Ishikawa (cell line): ENCODE results near the gene PRKAR2B.

Source experiments
- CEBPB ChIP-seq: IDR thresholded peaks from 2 replicates; pipeline ENCODE4 v1.6.1; 2012
- CREB1 ChIP-seq: IDR thresholded peaks from 2 replicates; pipeline ENCODE4 v1.6.1; 2012; ENCODE audit warnings: low read depth
- EGR1 ChIP-seq: IDR thresholded peaks from 2 replicates; pipeline ENCODE4 v1.6.1; 2012
- EP300 ChIP-seq: IDR thresholded peaks from 2 replicates; pipeline ENCODE4 v1.6.1; 2012; ENCODE audit warnings: borderline replicate concordance
- FOXM1 ChIP-seq: IDR thresholded peaks from 2 replicates; pipeline ENCODE4 v1.6.1; 2012; ENCODE audit warnings: low read depth, borderline replicate concordance
- MAX ChIP-seq: IDR thresholded peaks from 2 replicates; pipeline ENCODE4 v1.6.1; 2012
- NFIC ChIP-seq: IDR thresholded peaks from 2 replicates; pipeline ENCODE4 v1.6.1; 2012
- RAD21 ChIP-seq: IDR thresholded peaks from 2 replicates; pipeline ENCODE4 v1.6.1; 2012; ENCODE audit warnings: low read depth
- TAF1 ChIP-seq: IDR thresholded peaks from 2 replicates; pipeline ENCODE4 v1.6.1; 2012; ENCODE audit warnings: low read depth, mild to moderate bottlenecking
- TCF12 ChIP-seq: IDR thresholded peaks from 2 replicates; pipeline ENCODE4 v1.6.1; 2012; ENCODE audit warnings: low read depth
- TEAD4 ChIP-seq: IDR thresholded peaks from 2 replicates; pipeline ENCODE4 v1.6.1; 2012
- USF1 ChIP-seq: IDR thresholded peaks from 2 replicates; pipeline ENCODE4 v1.6.1; 2012
- YY1 ChIP-seq: IDR thresholded peaks from 2 replicates; pipeline ENCODE4 v1.6.1; 2012; ENCODE audit warnings: low read depth
- ZBTB7A ChIP-seq: IDR thresholded peaks from 2 replicates; pipeline ENCODE4 v1.6.1; 2012; ENCODE audit warnings: low read depth
- TF ChIP-seq, protein P1 (sequence below): IDR thresholded peaks from 2 replicates; pipeline ENCODE4 v1.6.1; 2012; ENCODE audit warnings: low read depth, mild to moderate bottlenecking

PRKAR2B gene

GRCh38 chr7:107109955-107110354 lies 65.5 kb downstream of the PRKAR2B start:
- no peak for TF ChIP-seq EGR1

- TF ChIP-seq TEAD4 (no peak), NFIC (no peak), TAF1 (no peak), MAX (no peak), YY1 (no peak)
Observed at GRCh38 chr7:107111196-107111595, 66.7 kb downstream of the PRKAR2B start.

DNA sequence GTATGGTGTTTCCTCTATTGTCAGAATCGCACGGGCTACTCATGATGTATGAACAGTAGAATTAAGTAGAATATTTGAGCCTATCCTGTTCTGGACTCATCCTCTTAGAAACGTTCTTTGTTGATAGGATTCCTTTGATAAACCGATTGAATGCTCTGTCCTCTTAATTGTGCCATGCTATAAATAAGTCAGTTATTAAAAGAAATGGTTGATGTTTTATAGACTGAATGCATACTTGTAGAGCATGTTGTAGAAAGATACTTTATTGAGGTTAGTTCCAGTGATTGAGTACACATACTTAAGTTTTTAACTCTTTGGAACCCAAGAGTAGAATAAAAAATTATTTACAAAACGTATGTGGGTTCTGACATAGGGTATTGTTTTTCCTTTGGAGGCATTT lies 69.4 kb downstream of the PRKAR2B start:
- TF ChIP-seq MAX (no peak), EP300 (no peak), EGR1 (no peak), TCF12 (no peak), USF1 (no peak), CREB1 (no peak), NFIC (no peak), TAF1 (no peak), TEAD4 (no peak), RAD21 (no peak), CEBPB (no peak), FOXM1 (no peak), ZBTB7A (no peak), YY1 (no peak)
- TF ChIP-seq, protein P1, sequence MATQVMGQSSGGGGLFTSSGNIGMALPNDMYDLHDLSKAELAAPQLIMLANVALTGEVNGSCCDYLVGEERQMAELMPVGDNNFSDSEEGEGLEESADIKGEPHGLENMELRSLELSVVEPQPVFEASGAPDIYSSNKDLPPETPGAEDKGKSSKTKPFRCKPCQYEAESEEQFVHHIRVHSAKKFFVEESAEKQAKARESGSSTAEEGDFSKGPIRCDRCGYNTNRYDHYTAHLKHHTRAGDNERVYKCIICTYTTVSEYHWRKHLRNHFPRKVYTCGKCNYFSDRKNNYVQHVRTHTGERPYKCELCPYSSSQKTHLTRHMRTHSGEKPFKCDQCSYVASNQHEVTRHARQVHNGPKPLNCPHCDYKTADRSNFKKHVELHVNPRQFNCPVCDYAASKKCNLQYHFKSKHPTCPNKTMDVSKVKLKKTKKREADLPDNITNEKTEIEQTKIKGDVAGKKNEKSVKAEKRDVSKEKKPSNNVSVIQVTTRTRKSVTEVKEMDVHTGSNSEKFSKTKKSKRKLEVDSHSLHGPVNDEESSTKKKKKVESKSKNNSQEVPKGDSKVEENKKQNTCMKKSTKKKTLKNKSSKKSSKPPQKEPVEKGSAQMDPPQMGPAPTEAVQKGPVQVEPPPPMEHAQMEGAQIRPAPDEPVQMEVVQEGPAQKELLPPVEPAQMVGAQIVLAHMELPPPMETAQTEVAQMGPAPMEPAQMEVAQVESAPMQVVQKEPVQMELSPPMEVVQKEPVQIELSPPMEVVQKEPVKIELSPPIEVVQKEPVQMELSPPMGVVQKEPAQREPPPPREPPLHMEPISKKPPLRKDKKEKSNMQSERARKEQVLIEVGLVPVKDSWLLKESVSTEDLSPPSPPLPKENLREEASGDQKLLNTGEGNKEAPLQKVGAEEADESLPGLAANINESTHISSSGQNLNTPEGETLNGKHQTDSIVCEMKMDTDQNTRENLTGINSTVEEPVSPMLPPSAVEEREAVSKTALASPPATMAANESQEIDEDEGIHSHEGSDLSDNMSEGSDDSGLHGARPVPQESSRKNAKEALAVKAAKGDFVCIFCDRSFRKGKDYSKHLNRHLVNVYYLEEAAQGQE, result no peak

GRCh38 chr7:107115114-107115513 lies 70.6 kb downstream of the PRKAR2B start:
- TF ChIP-seq NFIC (no peak), YY1 (no peak), TAF1 (no peak), CEBPB (no peak), ZBTB7A (no peak), EGR1 (no peak), TEAD4 (no peak), USF1 (no peak), MAX (no peak), TCF12 (no peak), EP300 (no peak), CREB1 (no peak), RAD21 (no peak), FOXM1 (no peak)
- TF ChIP-seq, protein P1, result no peak

DNA sequence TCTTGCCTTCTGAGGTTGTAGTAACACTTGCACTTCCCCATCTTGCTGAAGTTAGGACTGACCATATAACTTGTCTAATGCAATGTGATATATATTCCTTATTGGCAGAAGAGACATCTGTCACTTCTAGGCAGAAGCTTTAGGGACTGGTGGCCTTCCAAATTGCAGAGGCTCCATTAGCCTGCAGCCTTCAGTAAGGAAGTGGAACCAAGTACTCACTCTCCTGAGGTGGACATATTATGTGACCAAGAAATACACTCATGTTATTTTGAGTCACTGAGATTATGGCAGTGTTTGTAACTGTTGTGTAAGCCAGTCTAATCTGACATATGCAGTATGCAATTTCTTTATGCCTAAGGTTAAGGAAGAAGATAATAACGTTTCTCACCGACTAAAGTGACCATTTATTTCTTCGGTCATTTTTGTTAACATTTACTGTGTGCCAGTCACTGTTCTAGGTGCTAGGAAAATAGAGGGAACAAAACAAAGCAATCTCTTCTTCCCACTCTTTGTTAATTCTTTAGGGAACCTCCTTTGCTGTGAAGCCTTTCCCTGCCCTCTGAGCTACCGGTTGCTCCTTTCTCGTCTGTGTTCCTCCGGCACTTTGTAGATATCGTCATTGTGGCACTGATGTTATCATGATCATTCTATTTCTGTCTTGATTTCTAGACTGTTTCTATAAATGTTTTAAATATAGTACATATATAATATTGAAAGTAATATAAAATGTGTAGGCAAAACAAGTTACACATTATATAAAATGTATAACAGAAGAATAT lies 71.4 kb downstream of the PRKAR2B start:
- TF ChIP-seq EGR1, result no peak
- TF ChIP-seq FOXM1, result no peak
- TF ChIP-seq ZBTB7A, result no peak
- no peak for TF ChIP-seq EP300
- TF ChIP-seq, protein P1, result no peak
- no peak for TF ChIP-seq YY1
- TF ChIP-seq RAD21, result no peak
- no peak for TF ChIP-seq TCF12
- no peak for TF ChIP-seq TAF1
- no peak for TF ChIP-seq CREB1
- no peak for TF ChIP-seq MAX
- TF ChIP-seq USF1, result no peak
- no peak for TF ChIP-seq CEBPB
- TF ChIP-seq NFIC, result no peak
- no peak for TF ChIP-seq TEAD4
